SK-N-SH (cell line): ENCODE results near the gene VPS52. TPM values are rescaled to one million over a fixed set of nuclear protein-coding genes. Genes with fewer than 3 reads are reported as not detected.

Source experiments
- CTCF ChIA-PET: fragments of 300-600, 350-600 bp; formaldehyde crosslinking; extraction: SDS; loops from one replicate; lab custom pipeline; 2021; lab: Yijun Ruan, JAX
- POLR2A ChIA-PET: fragments of 350-600 bp; sonication (Branson Sonifier 250); formaldehyde crosslinking; extraction: SDS; loops from one replicate; lab custom pipeline; 2020; ENCODE audit warnings: antibody characterized with exemption, inconsistent platforms; lab: Yijun Ruan, JAX
- DNase-seq: peaks from one replicate; pipeline ENCODE4 v3.0.0; 2012
- H2AFZ ChIP-seq: fragments of 200-600 bp; sonication (generic); 2 replicates; pipeline ENCODE4 v1.8.1; 2016; ENCODE audit warnings: antibody characterized with exemption, mild to moderate bottlenecking, low read depth
- H3F3A ChIP-seq: fragments of 200-600 bp; sonication (generic); replicated peaks from 2 replicates; pipeline ENCODE3; 2016; ENCODE audit warnings: antibody characterized with exemption, mild to moderate bottlenecking; ENCODE audit not compliant: insufficient read depth
- H3K27ac ChIP-seq, 2 experiments: fragments of 200-500 bp in 1 of 2; fragments of 200-600 bp in 1 of 2; sonication (Bioruptor generic) in 1 of 2; sonication (generic), shearing (Covaris generic) in 1 of 2; 2 replicates each; pipeline versions ENCODE4 v1.5.1 to v1.6.1; 2014 to 2016; ENCODE audit warnings: low read depth in 2 of 2, inconsistent platforms in 1 of 2, low read length in 1 of 2, mild to moderate bottlenecking in 1 of 2, mixed read lengths in 1 of 2
- H3K27me3 ChIP-seq: fragments of 200-600 bp; sonication (generic), shearing (Covaris generic); 2 replicates; pipeline ENCODE4 v1.6.1; 2016; ENCODE audit warnings: mixed run types; ENCODE audit not compliant: insufficient read depth
- H3K36me3 ChIP-seq, 2 experiments: fragments of 200-500 bp in 1 of 2; fragments of 200-600 bp in 1 of 2; sonication (Bioruptor generic) in 1 of 2; sonication (generic) in 1 of 2; replicated peaks in 1 of 2; 2 replicates each; pipeline versions ENCODE3 to v1.5.1; 2014 to 2016; ENCODE audit warnings: low read length in 1 of 2, mild to moderate bottlenecking in 1 of 2; ENCODE audit not compliant: insufficient read depth in 2 of 2, control insufficient read depth in 1 of 2
- H3K4me1 ChIP-seq, 2 experiments: fragments of 200-500 bp in 1 of 2; fragments of 200-600 bp in 1 of 2; sonication (Bioruptor generic) in 1 of 2; sonication (generic), shearing (Covaris generic) in 1 of 2; 2 replicates each; pipeline versions ENCODE4 v1.5.1 to v1.6.1; 2014 to 2016; ENCODE audit warnings: low read depth in 1 of 2, low read length in 1 of 2, mixed run types in 1 of 2; ENCODE audit not compliant: insufficient read depth in 2 of 2, control insufficient read depth in 1 of 2
- H3K4me2 ChIP-seq: fragments of 200-600 bp; sonication (generic), shearing (Covaris generic); 2 replicates; pipeline ENCODE4 v1.6.1; 2017; ENCODE audit warnings: mixed run types
- H3K4me3 ChIP-seq, 2 experiments: fragments of 200-500 bp in 1 of 2; fragments of 200-600 bp in 1 of 2; sonication (Bioruptor generic) in 1 of 2; sonication (generic), shearing (Covaris generic) in 1 of 2; 2 replicates each; pipeline versions ENCODE4 v1.5.1 to v1.8.1; 2014 to 2016; ENCODE audit warnings: low read depth in 2 of 2, inconsistent platforms in 1 of 2, low read length in 1 of 2, mild to moderate bottlenecking in 1 of 2, mixed read lengths in 1 of 2, moderate library complexity in 1 of 2
- H3K79me2 ChIP-seq: fragments of 200-600 bp; sonication (generic); 2 replicates; pipeline ENCODE4 v1.8.1; 2017; ENCODE audit warnings: mild to moderate bottlenecking; ENCODE audit not compliant: insufficient read depth
- H3K9ac ChIP-seq: fragments of 200-600 bp; sonication (generic); 2 replicates; pipeline ENCODE4 v1.6.1; 2017; ENCODE audit warnings: mixed run types
- H3K9me2 ChIP-seq: fragments of 200-600 bp; sonication (generic); 2 replicates; pipeline ENCODE4 v1.6.1; 2017; ENCODE audit warnings: mixed run types
- H3K9me3 ChIP-seq: fragments of 200-600 bp; sonication (generic); 2 replicates; pipeline ENCODE4 v1.6.1; 2017; ENCODE audit warnings: mixed run types, mild to moderate bottlenecking, moderate library complexity
- H4K20me1 ChIP-seq: fragments of 200-600 bp; sonication (generic); 2 replicates; pipeline ENCODE4 v1.6.1; 2017; ENCODE audit warnings: mild to moderate bottlenecking, mixed run types; ENCODE audit not compliant: insufficient read depth
- CHD2 ChIP-seq: fragments of 150-350 bp; IDR thresholded peaks from 2 replicates; pipeline ENCODE4 v1.6.1; 2018; ENCODE audit warnings: low read length; ENCODE audit not compliant: partially characterized antibody
- ELF1 ChIP-seq: IDR thresholded peaks from 2 replicates; pipeline ENCODE4 v1.4.0; 2012
- FOSL2 ChIP-seq: IDR thresholded peaks from 2 replicates; pipeline ENCODE4 v1.4.0; 2012; ENCODE audit warnings: low read depth, mild to moderate bottlenecking, moderate library complexity, borderline replicate concordance
- FOXJ3 ChIP-seq: sonication (generic); formaldehyde crosslinking; IDR thresholded peaks from 2 replicates; pipeline ENCODE4 v1.5.1; 2020; ENCODE audit warnings: mild to moderate bottlenecking, missing genetic modification reagents
- FOXM1 ChIP-seq: IDR thresholded peaks from 2 replicates; pipeline ENCODE4 v1.4.0; 2012; ENCODE audit warnings: low read depth, mild to moderate bottlenecking
- GABPA ChIP-seq: IDR thresholded peaks from 2 replicates; pipeline ENCODE4 v1.4.0; 2012; ENCODE audit warnings: low read depth, mild to moderate bottlenecking
- JUND ChIP-seq: IDR thresholded peaks from 2 replicates; pipeline ENCODE4 v1.4.0; 2012
- MEF2A ChIP-seq: IDR thresholded peaks from 2 replicates; pipeline ENCODE4 v1.4.0; 2012; ENCODE audit warnings: low read depth, borderline replicate concordance
- MXI1 ChIP-seq: IDR thresholded peaks from 2 replicates; pipeline ENCODE4 v1.6.1; 2012; ENCODE audit warnings: mild to moderate bottlenecking, low read depth, low read length, improper control_type of control experiment
- NFIC ChIP-seq: IDR thresholded peaks from 2 replicates; pipeline ENCODE4 v1.4.0; 2012; ENCODE audit warnings: borderline replicate concordance
- NRF1 ChIP-seq: IDR thresholded peaks from 2 replicates; pipeline ENCODE4 v1.6.1; 2012; ENCODE audit warnings: low read depth, mild to moderate bottlenecking, low read length
- RAD21 ChIP-seq: IDR thresholded peaks from 2 replicates; pipeline ENCODE4 v1.6.1; 2012; ENCODE audit warnings: mild to moderate bottlenecking, low read length
- RFX5 ChIP-seq: IDR thresholded peaks from 2 replicates; pipeline ENCODE4 v1.6.1; 2012; ENCODE audit warnings: mild to moderate bottlenecking, improper control_type of control experiment, low read length
- SIN3A ChIP-seq: IDR thresholded peaks from 2 replicates; pipeline ENCODE4 v1.6.1; 2012; ENCODE audit warnings: low read depth, mild to moderate bottlenecking, low read length, moderate library complexity, borderline replicate concordance
- SMC3 ChIP-seq: IDR thresholded peaks from 2 replicates; pipeline ENCODE4 v1.6.1; 2012; ENCODE audit warnings: low read depth, low read length, improper control_type of control experiment
- TAF1 ChIP-seq: IDR thresholded peaks from 2 replicates; pipeline ENCODE4 v1.6.1; 2012; ENCODE audit warnings: low read depth, mild to moderate bottlenecking, low read length, moderate library complexity, borderline replicate concordance
- TEAD4 ChIP-seq: IDR thresholded peaks from 2 replicates; pipeline ENCODE4 v1.4.0; 2012; ENCODE audit warnings: mild to moderate bottlenecking, borderline replicate concordance; ENCODE audit not compliant: insufficient read depth
- WGBS: methylation state at CpG from one replicate; pipeline ENCODE4 v1.1.6; 2017; ENCODE audit warnings: low lambda C conversion rate; 5-methylcytosine and 5-hydroxymethylcytosine counted together
- polyA plus RNA-seq, 3 experiments: library from polyadenylated mRNA; depleted of rRNA; stranded (reverse); fragments of >200 nt; gene quantifications; 2 replicates each; pipeline ENCODE4 v1.2.3, GENCODE V29; 2012
- TF ChIP-seq, protein P1 (sequence below): fragments of 200-600 bp; sonication (generic); IDR thresholded peaks from 2 replicates; pipeline ENCODE4 v1.6.1; 2017; ENCODE audit warnings: antibody characterized with exemption, mild to moderate bottlenecking, moderate library complexity
- TF ChIP-seq, protein P2 (sequence below): IDR thresholded peaks from 2 replicates; pipeline ENCODE4 v1.4.0; 2012; ENCODE audit warnings: low read depth, borderline replicate concordance
- TF ChIP-seq, protein P3 (sequence below): IDR thresholded peaks from 2 replicates; pipeline ENCODE4 v1.4.0; 2012; ENCODE audit warnings: low read depth
- TF ChIP-seq, protein P4 (sequence below): IDR thresholded peaks from 2 replicates; pipeline ENCODE4 v1.4.0; 2012; ENCODE audit warnings: low read depth, borderline replicate concordance

Gene VPS52
- polyA plus RNA-seq, 1 of the 3 experiments (the other 2 are of a cell fraction) = 74.0 TPM

DNA sequence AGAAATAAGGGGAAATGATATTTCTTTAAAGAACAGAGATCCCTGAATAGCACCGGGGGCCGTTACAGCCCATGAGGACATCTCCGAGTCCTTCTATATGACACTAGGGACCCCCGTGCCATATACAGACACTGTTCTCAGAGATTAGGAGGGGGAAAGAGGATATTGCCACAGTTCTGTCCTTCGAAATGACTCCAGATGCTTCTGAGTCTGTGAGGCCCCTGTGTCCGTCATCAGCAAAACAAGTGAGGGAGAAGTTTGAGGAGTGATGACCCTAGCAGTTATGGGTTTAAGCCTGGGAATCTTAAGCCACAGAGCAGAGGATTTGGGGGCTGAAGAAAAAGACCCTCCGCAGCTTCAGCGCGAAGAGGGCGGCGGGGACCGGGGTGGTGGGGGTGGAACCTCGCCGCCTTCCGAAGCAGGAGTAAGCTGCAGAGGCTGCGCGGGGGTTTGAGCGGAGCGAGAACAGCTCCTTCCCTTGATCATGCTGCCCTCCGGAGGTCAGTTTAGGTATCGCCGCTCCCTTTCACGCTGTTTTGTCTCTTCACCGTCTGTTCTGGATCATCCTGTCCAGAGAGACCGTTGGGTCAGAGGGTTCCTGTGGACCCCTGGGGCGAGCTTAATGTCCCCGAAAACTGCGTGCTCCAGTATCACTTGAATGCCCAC lies 23.6 kb downstream of the VPS52 start:
- peak overlapping the region; percentile 88 for H2AFZ ChIP-seq
- H3K9me3 ChIP-seq = no peaks in the 10 kb centered on the region
- WGBS = 14% methylated on average over 25 of the region's 28 CpGs
- peaks cover 10% of the 10 kb centered on the region; the same call in 1 of the 2 replicates for H3K79me2 ChIP-seq
- H3K4me1 ChIP-seq = peaks cover 21 to 30% of the 10 kb centered on the region in 2 experiments
- POLR2A ChIA-PET = interaction anchor here (1.0 to 3.0 kb wide), 7 partner anchors 11 to 354 kb away, joined by 3 to 18 read pairs (median 5); partner anchors contain the start of genes B3GALT4, HSD17B8, RING1 and RPS18
- CTCF ChIA-PET = interaction anchor here (0.6 to 7.3 kb wide), 64 partner anchors 11 to 394 kb away, joined by 3 to 96 read pairs (median 6); partner anchors contain the start of genes B3GALT4, HLA-DMA, HLA-DMB and HLA-DOA
- H3K9me2 ChIP-seq = no peaks in the 10 kb centered on the region
- H3K27ac ChIP-seq = peak overlapping the region; percentile 96
- H4K20me1 ChIP-seq = no peaks in the 10 kb centered on the region
- H3F3A ChIP-seq = peaks cover 34% of the 10 kb centered on the region
- no peaks in the 10 kb centered on the region; the same call in 1 of the 2 replicates for H3K27me3 ChIP-seq
- H3K4me3 ChIP-seq = peak overlapping the region; percentile 62 to 76
- TF ChIP-seq, protein P1, sequence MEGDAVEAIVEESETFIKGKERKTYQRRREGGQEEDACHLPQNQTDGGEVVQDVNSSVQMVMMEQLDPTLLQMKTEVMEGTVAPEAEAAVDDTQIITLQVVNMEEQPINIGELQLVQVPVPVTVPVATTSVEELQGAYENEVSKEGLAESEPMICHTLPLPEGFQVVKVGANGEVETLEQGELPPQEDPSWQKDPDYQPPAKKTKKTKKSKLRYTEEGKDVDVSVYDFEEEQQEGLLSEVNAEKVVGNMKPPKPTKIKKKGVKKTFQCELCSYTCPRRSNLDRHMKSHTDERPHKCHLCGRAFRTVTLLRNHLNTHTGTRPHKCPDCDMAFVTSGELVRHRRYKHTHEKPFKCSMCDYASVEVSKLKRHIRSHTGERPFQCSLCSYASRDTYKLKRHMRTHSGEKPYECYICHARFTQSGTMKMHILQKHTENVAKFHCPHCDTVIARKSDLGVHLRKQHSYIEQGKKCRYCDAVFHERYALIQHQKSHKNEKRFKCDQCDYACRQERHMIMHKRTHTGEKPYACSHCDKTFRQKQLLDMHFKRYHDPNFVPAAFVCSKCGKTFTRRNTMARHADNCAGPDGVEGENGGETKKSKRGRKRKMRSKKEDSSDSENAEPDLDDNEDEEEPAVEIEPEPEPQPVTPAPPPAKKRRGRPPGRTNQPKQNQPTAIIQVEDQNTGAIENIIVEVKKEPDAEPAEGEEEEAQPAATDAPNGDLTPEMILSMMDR = peak; percentile 88
- no peak for TF ChIP-seq FOXJ3
- TF ChIP-seq RAD21 = peak; percentile 95
- TF ChIP-seq, protein P2, sequence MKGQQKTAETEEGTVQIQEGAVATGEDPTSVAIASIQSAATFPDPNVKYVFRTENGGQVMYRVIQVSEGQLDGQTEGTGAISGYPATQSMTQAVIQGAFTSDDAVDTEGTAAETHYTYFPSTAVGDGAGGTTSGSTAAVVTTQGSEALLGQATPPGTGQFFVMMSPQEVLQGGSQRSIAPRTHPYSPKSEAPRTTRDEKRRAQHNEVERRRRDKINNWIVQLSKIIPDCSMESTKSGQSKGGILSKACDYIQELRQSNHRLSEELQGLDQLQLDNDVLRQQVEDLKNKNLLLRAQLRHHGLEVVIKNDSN = peak; percentile 15; the same call in 1 of the 2 replicates
- peak; percentile 14; the same call in 1 of the 2 replicates for TF ChIP-seq MXI1
- TF ChIP-seq MEF2A = no peak
- TF ChIP-seq CHD2 = peak; percentile 22
- no peak for TF ChIP-seq NFIC
- no peak for TF ChIP-seq JUND
- no peak for TF ChIP-seq RFX5
- TF ChIP-seq FOXM1 = no peak
- no peak for TF ChIP-seq GABPA
- peak; percentile 52; the same call in 1 of the 2 replicates for TF ChIP-seq SIN3A
- TF ChIP-seq TEAD4 = no peak
- TF ChIP-seq, protein P3, sequence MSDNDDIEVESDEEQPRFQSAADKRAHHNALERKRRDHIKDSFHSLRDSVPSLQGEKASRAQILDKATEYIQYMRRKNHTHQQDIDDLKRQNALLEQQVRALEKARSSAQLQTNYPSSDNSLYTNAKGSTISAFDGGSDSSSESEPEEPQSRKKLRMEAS = peak; percentile 36; the same call in 1 of the 2 replicates
- no peak for TF ChIP-seq ELF1
- peak; percentile 41; the same call in 1 of the 2 replicates for TF ChIP-seq NRF1
- TF ChIP-seq, protein P4, sequence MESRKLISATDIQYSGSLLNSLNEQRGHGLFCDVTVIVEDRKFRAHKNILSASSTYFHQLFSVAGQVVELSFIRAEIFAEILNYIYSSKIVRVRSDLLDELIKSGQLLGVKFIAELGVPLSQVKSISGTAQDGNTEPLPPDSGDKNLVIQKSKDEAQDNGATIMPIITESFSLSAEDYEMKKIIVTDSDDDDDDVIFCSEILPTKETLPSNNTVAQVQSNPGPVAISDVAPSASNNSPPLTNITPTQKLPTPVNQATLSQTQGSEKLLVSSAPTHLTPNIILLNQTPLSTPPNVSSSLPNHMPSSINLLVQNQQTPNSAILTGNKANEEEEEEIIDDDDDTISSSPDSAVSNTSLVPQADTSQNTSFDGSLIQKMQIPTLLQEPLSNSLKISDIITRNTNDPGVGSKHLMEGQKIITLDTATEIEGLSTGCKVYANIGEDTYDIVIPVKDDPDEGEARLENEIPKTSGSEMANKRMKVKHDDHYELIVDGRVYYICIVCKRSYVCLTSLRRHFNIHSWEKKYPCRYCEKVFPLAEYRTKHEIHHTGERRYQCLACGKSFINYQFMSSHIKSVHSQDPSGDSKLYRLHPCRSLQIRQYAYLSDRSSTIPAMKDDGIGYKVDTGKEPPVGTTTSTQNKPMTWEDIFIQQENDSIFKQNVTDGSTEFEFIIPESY = no peak
- peak; percentile 79 for TF ChIP-seq SMC3
- TF ChIP-seq TAF1 = peak; percentile 2; the same call in 1 of the 2 replicates
- no peak for TF ChIP-seq FOSL2
- peak overlapping the region; percentile 72 for H3K9ac ChIP-seq
- peak; percentile 81 for DNase-seq
- H3K4me2 ChIP-seq = peak overlapping the region; percentile 98
- peaks cover 6 to 9% of the 10 kb centered on the region in 2 experiments for H3K36me3 ChIP-seq
